Measurements from ENCODE around the gene MBOAT2.

GRCh38 chr2:8841932-8842331 lies 161.6 kb downstream of the MBOAT2 start:
- TF ChIP-seq POLR2AphosphoS5 (IDR thresholded peaks at IDR 0.05) (no peak), POLR2A (IDR thresholded peaks at IDR 0.05) (no peak), EP300 (IDR thresholded peaks at IDR 0.05) (no peak)
- TF ChIP-seq, protein P1, sequence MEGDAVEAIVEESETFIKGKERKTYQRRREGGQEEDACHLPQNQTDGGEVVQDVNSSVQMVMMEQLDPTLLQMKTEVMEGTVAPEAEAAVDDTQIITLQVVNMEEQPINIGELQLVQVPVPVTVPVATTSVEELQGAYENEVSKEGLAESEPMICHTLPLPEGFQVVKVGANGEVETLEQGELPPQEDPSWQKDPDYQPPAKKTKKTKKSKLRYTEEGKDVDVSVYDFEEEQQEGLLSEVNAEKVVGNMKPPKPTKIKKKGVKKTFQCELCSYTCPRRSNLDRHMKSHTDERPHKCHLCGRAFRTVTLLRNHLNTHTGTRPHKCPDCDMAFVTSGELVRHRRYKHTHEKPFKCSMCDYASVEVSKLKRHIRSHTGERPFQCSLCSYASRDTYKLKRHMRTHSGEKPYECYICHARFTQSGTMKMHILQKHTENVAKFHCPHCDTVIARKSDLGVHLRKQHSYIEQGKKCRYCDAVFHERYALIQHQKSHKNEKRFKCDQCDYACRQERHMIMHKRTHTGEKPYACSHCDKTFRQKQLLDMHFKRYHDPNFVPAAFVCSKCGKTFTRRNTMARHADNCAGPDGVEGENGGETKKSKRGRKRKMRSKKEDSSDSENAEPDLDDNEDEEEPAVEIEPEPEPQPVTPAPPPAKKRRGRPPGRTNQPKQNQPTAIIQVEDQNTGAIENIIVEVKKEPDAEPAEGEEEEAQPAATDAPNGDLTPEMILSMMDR (IDR thresholded peaks at IDR 0.05), result no peak
